Effector memory CD4-positive, alpha-beta T cell (primary cell): ENCODE measurements around the gene DNHD1.

ENCODE experiments used
- DNase-seq, 3 donors: peaks; one replicate each; pipeline ENCODE4 v3.0.0-alpha.2; 2020
- H3K27ac ChIP-seq: 2 replicates; pipeline ENCODE4 v1.7.0; 2013; ENCODE audit warnings: mild to moderate bottlenecking, low read length, moderate library complexity; ENCODE audit not compliant: insufficient read depth, poor library complexity, severe bottlenecking
- H3K27me3 ChIP-seq: replicated peaks from 2 replicates; pipeline ENCODE4 v1.7.0; 2013; ENCODE audit warnings: mild to moderate bottlenecking, low read length; ENCODE audit not compliant: insufficient read depth, control insufficient read depth, poor library complexity, severe bottlenecking
- H3K36me3 ChIP-seq: 2 replicates; pipeline ENCODE4 v1.7.0; 2013; ENCODE audit warnings: mild to moderate bottlenecking, low read length, moderate library complexity; ENCODE audit not compliant: control insufficient read depth, insufficient read depth
- H3K4me1 ChIP-seq: 2 replicates; pipeline ENCODE4 v1.7.0; 2013; ENCODE audit warnings: low read length, mild to moderate bottlenecking; ENCODE audit not compliant: control insufficient read depth, insufficient read depth, poor library complexity, severe bottlenecking
- H3K4me3 ChIP-seq: 2 replicates; pipeline ENCODE4 v1.7.0; 2013; ENCODE audit warnings: low read length, low read depth, mild to moderate bottlenecking; ENCODE audit not compliant: insufficient read depth, poor library complexity, severe bottlenecking
- H3K9me3 ChIP-seq: 2 replicates; pipeline ENCODE4 v1.7.0; 2013; ENCODE audit warnings: mild to moderate bottlenecking, low read length, moderate library complexity; ENCODE audit not compliant: control insufficient read depth

DNHD1 gene

DNA sequence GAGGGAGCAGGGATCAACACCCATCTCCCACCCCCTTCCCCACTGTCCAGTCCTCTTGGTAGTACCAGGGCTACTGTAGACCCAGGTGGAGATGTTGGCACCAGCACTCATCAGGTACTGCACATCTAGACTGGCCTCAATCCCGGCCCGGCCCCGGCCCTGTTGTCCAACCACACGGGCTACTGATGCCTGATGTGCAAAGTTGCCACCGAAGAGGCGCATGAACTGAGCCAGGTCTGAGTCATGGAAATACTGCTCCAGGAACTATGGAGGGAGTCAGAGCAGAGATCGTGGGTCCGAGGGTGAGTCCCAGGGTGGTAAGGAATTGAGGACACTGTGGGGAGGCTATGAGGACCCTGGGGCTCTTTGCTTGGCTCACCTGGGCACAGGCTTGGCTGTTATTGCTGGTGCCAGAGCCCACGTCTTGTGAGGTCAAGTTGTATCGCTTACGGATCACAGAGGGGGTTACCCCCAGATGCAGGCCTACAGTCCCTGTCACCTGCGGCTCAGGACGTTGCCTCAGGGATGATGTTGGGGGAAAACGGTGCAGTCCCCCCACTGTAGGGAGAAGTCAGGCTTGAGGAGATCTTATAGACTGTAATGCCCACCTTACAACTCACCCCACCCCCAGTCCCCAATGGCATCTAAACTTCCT lies 119.6 kb downstream of the DNHD1 start:
- H3K27ac ChIP-seq: no peak overlapping the region
- DNase-seq: no peak

DNA sequence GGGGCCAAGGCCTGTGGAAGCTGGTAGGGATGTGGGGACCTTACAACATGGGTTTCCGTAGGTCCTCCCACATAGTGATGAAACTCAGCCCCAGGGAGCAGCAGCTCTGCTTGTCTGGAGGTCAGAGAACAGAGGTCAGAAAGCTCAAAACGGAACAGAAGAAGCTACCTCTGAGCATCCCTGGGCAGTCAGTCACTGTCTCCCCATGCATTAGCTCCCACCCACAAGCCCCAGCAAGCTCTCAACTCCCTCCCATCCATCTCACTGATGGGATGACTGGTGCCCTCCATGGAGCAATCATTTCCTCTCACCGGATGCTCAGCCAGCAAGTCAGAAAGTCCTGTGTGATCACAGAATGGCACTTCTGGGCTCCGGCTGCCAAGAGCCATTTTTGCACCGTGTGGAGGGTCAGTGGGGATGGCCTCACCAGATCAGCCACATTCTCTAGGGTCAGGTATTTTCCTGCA lies 120.3 kb downstream of the DNHD1 start:
- no peaks in the 10 kb centered on the region for H3K27me3 ChIP-seq
- H3K9me3 ChIP-seq: no peaks in the 10 kb centered on the region
- peaks cover 27% of the 10 kb centered on the region for H3K4me1 ChIP-seq
- DNase-seq: no peak
- peaks cover 6% of the 10 kb centered on the region for H3K36me3 ChIP-seq
- H3K27ac ChIP-seq: peak overlapping the region; percentile 85
- H3K4me3 ChIP-seq: no peak overlapping the region

More for the DNA sequence above, 119.6 kb downstream of the DNHD1 start:
- no peak overlapping the region for H3K4me3 ChIP-seq
- H3K9me3 ChIP-seq: no peaks in the 10 kb centered on the region
- no peaks in the 10 kb centered on the region for H3K27me3 ChIP-seq
- H3K36me3 ChIP-seq: peaks cover 6% of the 10 kb centered on the region
- H3K4me1 ChIP-seq: peaks cover 27% of the 10 kb centered on the region

GRCh38 chr11:6618117-6619003 lies 121.3 kb downstream of the DNHD1 start:
- Histone ChIP-seq H3K4me1 (peaks cover 21% of the 10 kb centered on the region), H3K27me3 (no peaks in the 10 kb centered on the region), H3K36me3 (peaks cover 6% of the 10 kb centered on the region), H3K4me3 (peak overlapping the region; percentile 78), H3K9me3 (no peaks in the 10 kb centered on the region), H3K27ac (peak overlapping the region; percentile 85)
- peak; percentile 58 to 67 (median 64) for DNase-seq

DNA sequence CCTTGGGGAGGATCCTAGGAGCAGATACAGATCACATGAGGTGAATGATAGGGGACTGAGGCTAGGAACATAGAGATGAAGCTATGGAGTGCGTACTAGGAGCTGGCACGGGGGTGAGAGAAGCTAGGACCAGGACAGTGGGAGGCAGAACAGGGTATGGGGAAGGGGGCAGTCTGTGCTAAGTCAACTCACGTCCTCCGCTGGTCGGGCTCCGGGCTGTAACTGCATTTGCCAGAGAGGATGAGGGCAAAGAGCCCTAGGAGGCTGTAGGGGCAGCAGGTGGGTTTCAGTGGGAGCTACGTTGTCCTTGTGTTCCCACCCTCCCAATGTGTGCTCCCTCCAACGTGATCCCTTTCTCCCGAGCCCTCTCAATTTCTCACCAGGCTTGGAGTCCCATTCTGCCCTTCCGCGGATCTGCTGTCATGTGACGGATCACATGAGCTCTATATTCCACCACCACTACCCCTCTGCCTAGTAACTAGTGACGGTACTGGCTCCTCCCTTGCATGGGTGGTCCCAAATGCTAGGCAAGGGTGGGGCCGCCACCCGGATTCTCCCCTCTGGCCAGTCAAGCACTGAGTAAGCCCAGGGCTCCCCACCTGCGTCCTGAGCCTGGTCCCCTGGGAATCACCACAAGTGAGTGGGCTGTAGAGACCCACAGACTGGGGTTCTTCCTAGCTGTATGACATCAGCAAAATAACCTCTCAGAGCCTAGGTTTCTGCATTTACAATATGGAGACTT lies 122.1 kb downstream of the DNHD1 start, which contains the start of gene TPP1:
Gene TPP1, minus strand, starts transcription at position 419 of the 742 bp plus-strand sequence. Its CDS starts 22 bp downstream, at position 397.
- DNase-seq: peak; percentile 83 to 88 (median 86)
- Histone ChIP-seq H3K9me3 (no peaks in the 10 kb centered on the region), H3K27ac (peak within 1 kb of the TSS; percentile 85), H3K4me3 (peak within 1 kb of the TSS; percentile 78), H3K27me3 (no peaks in the 10 kb centered on the region), H3K4me1 (peaks cover 21% of the 10 kb centered on the region), H3K36me3 (peaks cover 6% of the 10 kb centered on the region)

- DNase-seq: no peak
- peaks cover 5% of the 10 kb centered on the region for H3K36me3 ChIP-seq
- H3K9me3 ChIP-seq: no peaks in the 10 kb centered on the region
- no peak overlapping the region for H3K4me3 ChIP-seq
- H3K4me1 ChIP-seq: peaks cover 21% of the 10 kb centered on the region
- H3K27me3 ChIP-seq: no peaks in the 10 kb centered on the region
- no peak overlapping the region for H3K27ac ChIP-seq
Measured at GRCh38 chr11:6620636-6621035, 123.6 kb downstream of the DNHD1 start.
